GM23248 (cell line): ENCODE results near the gene TGOLN2. TPM values are rescaled to one million over a fixed set of nuclear protein-coding genes. Genes with fewer than 3 reads are reported as not detected.
"Not testable (repeated sequence)": the region's sequence is repeated elsewhere in the genome, so short reads cannot be mapped to it uniquely, and the experiment has no call there.

Experiments
- DNase-seq: peaks from one replicate; pipeline ENCODE4 v3.0.0-alpha.2; 2015
- H2AFZ ChIP-seq: fragments of 200-600 bp; sonication (generic); 2 replicates; pipeline ENCODE4 v1.6.1; 2016; ENCODE audit warnings: antibody characterized with exemption
- H3F3A ChIP-seq: fragments of 200-600 bp; sonication (generic); 2 replicates; pipeline ENCODE4 v1.6.1; 2016; ENCODE audit warnings: mild to moderate bottlenecking, antibody characterized with exemption, mixed run types; ENCODE audit not compliant: insufficient read depth
- H3K27ac ChIP-seq: fragments of 200-600 bp; sonication (generic); 2 replicates; pipeline ENCODE4 v1.5.1; 2016; ENCODE audit warnings: mild to moderate bottlenecking
- H3K27me3 ChIP-seq: fragments of 200-600 bp; sonication (generic); replicated peaks from 2 replicates; pipeline ENCODE4 v1.6.1; 2016; ENCODE audit warnings: mild to moderate bottlenecking; ENCODE audit not compliant: insufficient read depth
- H3K36me3 ChIP-seq: fragments of 200-600 bp; sonication (generic); 2 replicates; pipeline ENCODE4 v1.6.1; 2016; ENCODE audit warnings: low read depth, mild to moderate bottlenecking
- H3K4me1 ChIP-seq: fragments of 200-600 bp; sonication (generic); 2 replicates; pipeline ENCODE4 v1.6.1; 2016; ENCODE audit warnings: mild to moderate bottlenecking; ENCODE audit not compliant: insufficient read depth
- H3K4me2 ChIP-seq: fragments of 200-600 bp; sonication (generic); one replicate; pipeline ENCODE4 v1.6.1; 2016; ENCODE audit warnings: mild to moderate bottlenecking; ENCODE audit not compliant: unreplicated experiment
- H3K4me3 ChIP-seq: fragments of 200-600 bp; sonication (generic); 2 replicates; pipeline ENCODE4 v1.5.1; 2016; ENCODE audit warnings: mild to moderate bottlenecking
- H3K79me2 ChIP-seq: fragments of 200-600 bp; sonication (generic); 2 replicates; pipeline ENCODE4 v1.6.1; 2016; ENCODE audit warnings: mild to moderate bottlenecking; ENCODE audit not compliant: insufficient read depth
- H3K9ac ChIP-seq: fragments of 200-600 bp; sonication (generic); 2 replicates; pipeline ENCODE4 v1.6.1; 2016; ENCODE audit warnings: mild to moderate bottlenecking
- H3K9me2 ChIP-seq: fragments of 200-600 bp; sonication (generic); 2 replicates; pipeline ENCODE4 v1.6.1; 2016; ENCODE audit warnings: mixed run types, mild to moderate bottlenecking, moderate library complexity; ENCODE audit not compliant: insufficient read depth
- H3K9me3 ChIP-seq: fragments of 200-600 bp; sonication (generic); one replicate; pipeline ENCODE4 v1.6.1; 2017; ENCODE audit warnings: low read depth
- H4K20me1 ChIP-seq: fragments of 200-600 bp; sonication (generic); 2 replicates; pipeline ENCODE4 v1.6.0; 2016; ENCODE audit not compliant: insufficient read depth
- EZH2 ChIP-seq: fragments of 200-600 bp; sonication (generic); IDR thresholded peaks from 2 replicates; pipeline ENCODE4 v1.6.1; 2018; ENCODE audit warnings: antibody characterized with exemption, mild to moderate bottlenecking; ENCODE audit not compliant: insufficient read depth, poor library complexity, severe bottlenecking
- EZH2phosphoT487 ChIP-seq: fragments of 200-600 bp; sonication (generic); IDR thresholded peaks from 2 replicates; pipeline ENCODE4 v1.6.1; 2018; ENCODE audit warnings: antibody characterized with exemption, moderate library complexity, mild to moderate bottlenecking, low read depth; ENCODE audit not compliant: insufficient read depth
- WGBS, 2 experiments: methylation state at CpG; one replicate each; pipeline ENCODE4 v1.1.6; 2015 to 2017; ENCODE audit warnings: low lambda C conversion rate in 2 of 2, low coverage in 1 of 2; ENCODE audit errors: missing lambda C conversion rate in 2 of 2; 5-methylcytosine and 5-hydroxymethylcytosine counted together
- in situ Hi-C: fragments of 300-500 bp; cut with MboI; formaldehyde crosslinking; loops from 2 replicates; pipeline ENCODE4 v1.15.0; 2020
- polyA plus RNA-seq: library from polyadenylated mRNA; unstranded; fragments of >200 nt; fragmentation: Nextera tagmentation; extraction: Ambion mirVana; gene quantifications from 2 replicates; pipeline ENCODE4 v1.2.1, GENCODE V29; 2016
- total RNA-seq: library from RNA; depleted of rRNA; stranded (reverse); fragments of >200 nt; shearing (Covaris generic); gene quantifications from 2 replicates; pipeline ENCODE4 v1.2.3, GENCODE V29; 2014

The TGOLN2 gene
- total and polyA plus RNA-seq, 2 experiments from 2014 or later, result 96.8 to 118 TPM

DNA sequence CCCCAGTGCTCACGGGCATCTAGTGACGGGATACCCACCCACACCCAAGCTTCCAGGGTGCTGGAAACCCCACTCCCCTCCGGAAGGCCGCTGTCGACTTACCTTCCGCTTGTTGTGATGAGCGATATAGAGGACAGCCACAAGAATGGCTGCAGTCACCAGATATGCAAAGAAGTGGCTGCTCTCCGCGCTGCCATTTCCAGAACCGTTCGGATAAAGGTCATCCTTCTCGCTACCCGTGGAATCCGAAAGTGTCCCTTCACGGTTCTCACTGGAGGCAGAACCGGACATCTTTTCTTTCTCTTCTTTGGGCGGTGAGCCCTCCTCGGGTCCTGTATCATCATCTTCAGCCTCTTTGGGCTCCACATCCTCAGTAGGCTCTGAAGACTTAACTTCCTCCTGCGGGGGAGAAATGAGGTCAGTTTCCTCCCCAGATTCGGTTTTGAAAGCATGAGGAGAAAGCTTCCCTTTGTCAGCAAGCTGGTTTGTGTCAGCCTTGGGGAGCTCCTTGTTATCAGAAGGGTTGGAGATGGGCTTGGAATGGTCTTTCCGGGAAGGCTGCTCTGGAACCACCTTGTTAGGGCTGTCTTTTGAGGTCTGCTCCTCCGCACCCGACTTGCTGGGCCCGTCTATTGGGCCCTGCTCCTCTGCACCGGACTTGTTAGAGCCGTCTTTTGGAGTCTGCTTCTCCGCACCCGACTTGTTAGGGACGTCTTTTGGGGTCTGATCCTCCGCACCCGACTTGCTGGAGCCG, 1.2 kb downstream of the TGOLN2 start:
- Histone ChIP-seq H3K4me1 (peaks cover 16% of the 10 kb centered on the region; the same call in 1 of the 2 replicates), H3K79me2 (peaks cover 60% of the 10 kb centered on the region), H3K4me2 (peak overlapping the region; percentile 99), H3K9me3 (no peaks in the 10 kb centered on the region), H3F3A (peaks cover 29% of the 10 kb centered on the region), H3K27me3 (no peaks in the 10 kb centered on the region), H3K4me3 (peak overlapping the region; percentile 89), H3K36me3 (peaks cover 31% of the 10 kb centered on the region), H3K9me2 (no peaks in the 10 kb centered on the region), H3K27ac (peak overlapping the region; percentile 87), H4K20me1 (no peaks in the 10 kb centered on the region; the same call in 1 of the 2 replicates), H3K9ac (peak overlapping the region; percentile 90), H2AFZ (no peak overlapping the region; the same call in 1 of the 2 replicates)
- peak; percentile 64 for DNase-seq
- TF ChIP-seq EZH2phosphoT487 (no peak), EZH2 (no peak)
- WGBS, 2 experiments, result 13 to 14% methylated on average over 31 to 32 of the region's 32 CpGs
- in situ Hi-C loops, result no loop called here

GRCh38 chr2:85325466-85325811, 2.4 kb downstream of the TGOLN2 start:
- Histone ChIP-seq H3K36me3 (peaks cover 43% of the 10 kb centered on the region), H3K9me3 (no peaks in the 10 kb centered on the region), H2AFZ (no peak overlapping the region), H3K9me2 (no peaks in the 10 kb centered on the region), H3F3A (peaks cover 34% of the 10 kb centered on the region), H4K20me1 (no peaks in the 10 kb centered on the region; the same call in 1 of the 2 replicates), H3K79me2 (peaks cover 71% of the 10 kb centered on the region), H3K4me1 (peaks cover 16% of the 10 kb centered on the region; the same call in 1 of the 2 replicates), H3K27ac (peak overlapping the region; percentile 17; the same call in 1 of the 2 replicates), H3K4me2 (peak overlapping the region; percentile 99), H3K9ac (peak overlapping the region; percentile 90), H3K27me3 (no peaks in the 10 kb centered on the region), H3K4me3 (peak overlapping the region; percentile 89)
- DNase-seq, result no peak
- in situ Hi-C loops, result no loop called here
- TF ChIP-seq EZH2 (no peak), EZH2phosphoT487 (no peak)
- WGBS, 2 experiments, result 45 to 47% methylated on average over 9 of the region's 9 CpGs

DNA sequence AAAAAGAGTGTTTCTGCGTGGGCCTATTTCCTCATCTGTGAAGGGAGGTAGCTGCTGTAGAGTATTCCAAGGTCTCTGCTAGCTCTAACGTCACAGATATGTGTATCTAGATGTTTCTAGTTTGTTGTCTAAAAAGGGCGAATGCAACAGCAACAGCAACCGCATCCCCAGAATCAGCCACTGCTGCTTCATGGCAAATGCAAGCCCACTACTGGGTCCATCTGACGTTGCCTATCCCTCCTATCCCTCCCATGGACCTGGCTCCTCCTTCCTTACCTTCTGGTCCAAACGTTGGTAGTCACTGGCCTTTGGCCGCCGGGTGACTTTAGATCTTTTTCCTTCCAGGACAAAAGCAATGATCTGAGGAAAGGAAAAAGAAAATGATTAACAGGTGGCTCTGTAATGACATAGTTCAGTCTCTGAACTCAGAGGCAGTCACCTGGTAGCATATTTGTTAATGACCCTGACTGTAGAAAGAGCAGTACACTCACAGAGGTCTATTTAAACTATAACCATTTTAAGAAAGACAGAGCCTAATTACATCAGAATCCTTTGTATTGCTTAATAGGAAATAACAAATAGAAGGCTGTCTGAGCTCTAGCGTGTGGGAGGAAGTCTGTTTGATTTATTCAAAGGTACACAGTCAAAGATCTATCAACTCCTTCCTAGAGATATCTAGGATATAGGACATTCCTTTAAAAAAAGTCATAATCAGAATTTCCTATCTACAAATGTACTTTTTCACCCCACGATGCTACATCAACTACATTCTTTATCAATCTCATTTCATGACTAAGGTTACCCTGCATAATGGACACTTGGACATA, 2.9 kb downstream of the TGOLN2 start:
- Histone ChIP-seq H3K27ac (peak overlapping the region; percentile 17; the same call in 1 of the 2 replicates), H3K4me1 (peaks cover 16% of the 10 kb centered on the region; the same call in 1 of the 2 replicates), H2AFZ (no peak overlapping the region), H4K20me1 (no peaks in the 10 kb centered on the region; the same call in 1 of the 2 replicates), H3K9me3 (no peaks in the 10 kb centered on the region), H3K27me3 (no peaks in the 10 kb centered on the region), H3K4me2 (peak overlapping the region; percentile 99), H3K9ac (peak overlapping the region; percentile 90), H3F3A (peaks cover 40% of the 10 kb centered on the region), H3K4me3 (peak overlapping the region; percentile 89), H3K36me3 (peaks cover 48% of the 10 kb centered on the region), H3K79me2 (peaks cover 77% of the 10 kb centered on the region), H3K9me2 (no peaks in the 10 kb centered on the region)
- peak; percentile 60 for DNase-seq
- in situ Hi-C loops, result no loop called here
- TF ChIP-seq EZH2phosphoT487 (no peak), EZH2 (no peak)
- WGBS, 2 experiments, result 56 to 58% methylated on average over 10 of the region's 10 CpGs

DNA sequence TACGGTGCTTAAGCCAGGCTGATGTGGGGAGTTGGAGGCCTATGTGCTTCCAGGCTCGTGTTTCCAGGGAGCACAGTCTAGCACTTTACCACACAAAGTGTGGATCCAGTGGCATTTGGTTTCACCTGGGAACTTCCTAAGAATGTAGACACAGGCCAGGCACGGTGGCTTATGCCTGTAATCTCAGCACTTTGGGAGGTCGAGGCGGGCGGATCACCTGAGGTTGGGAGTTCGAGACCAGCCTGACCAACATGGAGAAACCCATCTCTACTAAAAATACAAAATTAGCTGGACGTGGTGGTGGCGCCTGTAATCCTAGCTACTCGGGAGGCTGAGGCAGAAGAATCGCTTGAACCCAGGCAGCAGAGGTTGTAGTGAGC, 3.8 kb downstream of the TGOLN2 start:
- in situ Hi-C loops, H4K20me1 ChIP-seq: not testable (repeated sequence)
- H3K36me3 ChIP-seq, result peaks cover 55% of the 10 kb centered on the region

More for the DNA sequence above, 3.8 kb downstream of the TGOLN2 start:
- peaks cover 49% of the 10 kb centered on the region for H3F3A ChIP-seq
- H3K9me3 ChIP-seq, H3K9ac ChIP-seq, DNase-seq, H2AFZ ChIP-seq, H3K4me2 ChIP-seq, H3K27ac ChIP-seq, H3K27me3 ChIP-seq, H3K4me3 ChIP-seq, H3K9me2 ChIP-seq: not testable (repeated sequence)
- H3K79me2 ChIP-seq, result peaks cover 86% of the 10 kb centered on the region
- H3K4me1 ChIP-seq, result peaks cover 20% of the 10 kb centered on the region
- WGBS, 2 experiments, result 89 to 92% methylated on average over 11 of the region's 11 CpGs
